Stomach (tissue), 9 donors: ENCODE measurements around the gene NKIRAS2. TPM values are rescaled to one million over a fixed set of nuclear protein-coding genes. Genes with fewer than 3 reads are reported as not detected.

Experiments used
- DNase-seq, 2 donors: peaks; one replicate each; pipeline versions ENCODE4 v3.0.0 to v3.0.0-alpha.2; 2013 to 2019
- H3K27ac ChIP-seq, 5 donors: fragments of 200-600 bp in 4 of 5; sonication (generic) in 4 of 5; one replicate each; pipeline ENCODE4 v1.5.1; 2013 to 2019; ENCODE audit warnings: mild to moderate bottlenecking in 1 of 5, moderate library complexity in 1 of 5
- H3K27me3 ChIP-seq, 3 donors: fragments of 200-600 bp; sonication (generic); one replicate each; pipeline ENCODE4 v1.5.1; 2017 to 2019; ENCODE audit warnings: mixed run types in 1 of 3
- H3K36me3 ChIP-seq, 4 donors: fragments of 200-600 bp; sonication (generic); 1 replicate in 3 of 4; 2 replicates in 1 of 4; pipeline ENCODE4 v1.5.1; 2016 to 2019
- H3K4me1 ChIP-seq, 4 donors: fragments of 200-600 bp; sonication (generic); one replicate each; pipeline ENCODE4 v1.5.1; 2016 to 2019
- H3K4me3 ChIP-seq, 4 donors: fragments of 200-600 bp; sonication (generic) in 3 of 4; one replicate each; pipeline ENCODE4 v1.5.1; 2016 to 2019; ENCODE audit warnings: mild to moderate bottlenecking in 1 of 4
- H3K9me3 ChIP-seq, 4 donors: fragments of 200-600 bp; sonication (generic); one replicate each; pipeline ENCODE4 v1.5.1; 2016 to 2019
- EP300 ChIP-seq: sonication (generic); formaldehyde crosslinking; IDR thresholded peaks from one replicate; pipeline ENCODE4 v1.6.1; 2017; ENCODE audit warnings: antibody characterized with exemption
- POLR2A ChIP-seq, 4 donors: fragments of 450-650 bp; IDR thresholded peaks; one replicate each; pipeline ENCODE4 v1.6.1; 2016; ENCODE audit warnings: antibody characterized with exemption in 4 of 4, control low read depth in 2 of 4, mild to moderate bottlenecking in 1 of 4, moderate library complexity in 1 of 4
- POLR2AphosphoS5 ChIP-seq, 3 donors: sonication (generic); formaldehyde crosslinking; IDR thresholded peaks; one replicate each; pipeline ENCODE4 v1.6.1; 2016; ENCODE audit warnings: antibody characterized with exemption in 3 of 3
- WGBS, 5 donors: extraction: QIAGEN DNeasy Blood & Tissue Kit in 3 of 5; methylation state at CpG; one replicate each; pipeline versions ENCODE4 v1.1.5 to v1.1.7; 2013 to 2018; 5-methylcytosine and 5-hydroxymethylcytosine counted together
- intact Hi-C: fragments of 100-400 bp; cut with DNase I; formaldehyde crosslinking; loops from one replicate; pipeline ENCODE4 v1.15.1; 2023; ENCODE audit warnings: low total_unique reads
- polyA plus RNA-seq, 3 donors: library from polyadenylated mRNA; stranded (reverse); fragments of 200-250 nt; gene quantifications; one replicate each; pipeline ENCODE4 v1.2.3, GENCODE V29; 2013
- total RNA-seq, 5 donors: library from RNA; depleted of rRNA; stranded (reverse); fragments of >200 nt; gene quantifications; one replicate each; pipeline versions ENCODE4 v1.1.0 to v1.2.3, GENCODE V29; 2014 to 2016
- TF ChIP-seq, protein P1 (sequence below), 7 experiments: fragments of 450-650 bp in 4 of 7; fragments of 200-600 bp in 3 of 7; sonication (generic) in 3 of 7; IDR thresholded peaks; one replicate each; pipeline ENCODE4 v1.5.1; 2016 to 2019; ENCODE audit warnings: antibody characterized with exemption in 7 of 7, control low read depth in 2 of 7, mild to moderate bottlenecking in 1 of 7
- donor health status: healthy with polysubstance abuse.
- donor health status: Bipolar disorder and iron deficiency.
- donor health status: healthy.

NKIRAS2 gene
- total and polyA plus RNA-seq, 8 donors: 7.5 to 28.5 (median 20.8) TPM

DNA sequence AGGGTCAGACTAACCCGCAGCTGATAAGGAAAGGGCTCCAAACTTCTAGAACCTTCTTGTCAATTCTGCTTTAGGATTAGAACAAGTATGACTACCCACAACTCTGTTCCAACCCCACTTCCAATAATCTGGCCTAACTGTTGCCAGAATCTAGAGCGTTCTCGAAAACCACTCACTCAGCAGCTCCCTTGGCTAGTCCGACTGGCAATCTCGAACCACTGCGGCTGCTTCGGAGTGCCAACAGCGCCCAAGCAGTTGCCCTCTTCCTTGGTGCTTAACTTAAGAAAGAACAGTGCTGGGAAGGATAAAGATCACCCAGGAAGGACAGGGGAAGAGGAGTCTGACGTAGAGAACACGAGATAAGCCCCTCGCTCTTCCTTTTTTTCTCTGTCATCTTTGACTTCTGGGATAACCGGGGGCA is 3.5 kb upstream of the NKIRAS2 start:
- intact Hi-C loops: no loop called here

DNA sequence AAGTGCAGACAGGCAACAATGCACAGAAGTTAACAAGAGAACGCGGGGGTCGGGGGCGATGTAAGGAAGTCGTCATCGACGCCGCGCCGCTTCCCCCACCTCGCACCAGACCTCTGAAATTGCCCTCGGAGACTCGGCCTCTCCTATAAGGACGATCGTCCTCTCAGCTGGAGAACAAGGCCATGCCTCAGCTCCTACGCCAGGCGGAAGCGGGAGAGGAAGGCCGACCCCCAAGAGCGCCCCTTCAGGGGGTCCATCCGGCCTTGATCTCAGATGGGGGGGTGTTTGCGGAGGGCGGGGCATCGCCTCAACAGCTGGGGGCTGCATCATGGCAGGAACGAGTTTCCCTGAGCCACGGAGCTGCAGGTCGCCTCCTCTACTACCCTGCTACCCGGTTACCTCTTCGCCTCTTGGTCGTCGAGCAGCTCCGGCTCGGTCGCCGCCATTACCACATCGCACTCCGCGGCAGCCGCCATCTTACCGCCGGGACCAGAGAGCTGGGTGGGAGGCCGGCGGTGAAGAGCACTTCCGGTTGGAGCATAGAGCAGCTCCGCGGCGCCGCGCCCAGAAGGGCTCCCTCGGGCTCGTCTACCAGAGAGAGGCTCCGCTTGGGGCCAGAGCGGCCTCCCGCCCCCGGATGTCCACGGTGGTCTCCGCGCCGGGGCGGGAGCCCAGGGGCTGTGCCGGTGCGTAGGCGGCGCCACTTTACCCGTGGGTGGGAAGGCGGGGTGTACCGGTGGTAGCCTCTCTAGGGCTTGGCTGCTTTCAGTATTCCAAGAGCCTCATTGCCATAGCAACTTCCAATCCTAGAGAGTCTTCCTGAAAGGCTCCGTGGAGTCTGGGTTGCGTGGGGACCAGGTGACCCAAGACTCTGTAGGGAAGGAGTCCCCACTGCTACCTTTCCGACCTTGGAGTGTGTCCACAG is 2.7 kb upstream of the NKIRAS2 start, which contains the start of gene DNAJC7:
Gene DNAJC7 (minus strand): TSS at position 499 of the 925 bp plus-strand sequence. CDS start 23 bp downstream, at position 476.
- intact Hi-C loops: no loop called here
- Histone ChIP-seq H3K27ac (peak within 1 kb of the TSS; percentile 87 to 95 (median 93)), H3K4me3 (peak within 1 kb of the TSS; percentile 81 to 95 (median 88)), H3K9me3 (no peaks in the 10 kb centered on the region), H3K27me3 (no peaks in the 10 kb centered on the region), H3K36me3 (peaks cover 3 to 8% (median 7%) of the 10 kb centered on the region in 4 donors), H3K4me1 (peaks cover 43 to 77% (median 69%) of the 10 kb centered on the region in 4 donors)
- DNase-seq: peak; percentile 93 to 98
- TF ChIP-seq POLR2AphosphoS5 (IDR thresholded peaks at IDR 0.05): peak; percentile 59 to 89 (median 76)
- TF ChIP-seq, protein P1, sequence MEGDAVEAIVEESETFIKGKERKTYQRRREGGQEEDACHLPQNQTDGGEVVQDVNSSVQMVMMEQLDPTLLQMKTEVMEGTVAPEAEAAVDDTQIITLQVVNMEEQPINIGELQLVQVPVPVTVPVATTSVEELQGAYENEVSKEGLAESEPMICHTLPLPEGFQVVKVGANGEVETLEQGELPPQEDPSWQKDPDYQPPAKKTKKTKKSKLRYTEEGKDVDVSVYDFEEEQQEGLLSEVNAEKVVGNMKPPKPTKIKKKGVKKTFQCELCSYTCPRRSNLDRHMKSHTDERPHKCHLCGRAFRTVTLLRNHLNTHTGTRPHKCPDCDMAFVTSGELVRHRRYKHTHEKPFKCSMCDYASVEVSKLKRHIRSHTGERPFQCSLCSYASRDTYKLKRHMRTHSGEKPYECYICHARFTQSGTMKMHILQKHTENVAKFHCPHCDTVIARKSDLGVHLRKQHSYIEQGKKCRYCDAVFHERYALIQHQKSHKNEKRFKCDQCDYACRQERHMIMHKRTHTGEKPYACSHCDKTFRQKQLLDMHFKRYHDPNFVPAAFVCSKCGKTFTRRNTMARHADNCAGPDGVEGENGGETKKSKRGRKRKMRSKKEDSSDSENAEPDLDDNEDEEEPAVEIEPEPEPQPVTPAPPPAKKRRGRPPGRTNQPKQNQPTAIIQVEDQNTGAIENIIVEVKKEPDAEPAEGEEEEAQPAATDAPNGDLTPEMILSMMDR (IDR thresholded peaks at IDR 0.05): peak in 1 of 7 experiments; percentile 30
- TF ChIP-seq POLR2A (IDR thresholded peaks at IDR 0.05): no peak
- TF ChIP-seq EP300: no peak
- WGBS, 5 donors: 0 to 1% (median 0%) methylated on average over 37 to 70 of the region's 70 CpGs

More for the DNA sequence above, 3.5 kb upstream of the NKIRAS2 start:
- Histone ChIP-seq H3K4me3 (peak overlapping the region; percentile 81 to 95 (median 88)), H3K27ac (peak overlapping the region; percentile 87 to 95 (median 93)), H3K4me1 (peaks cover 42 to 81% (median 69%) of the 10 kb centered on the region in 4 donors), H3K36me3 (no peaks in the 10 kb centered on the region), H3K27me3 (no peaks in the 10 kb centered on the region), H3K9me3 (no peaks in the 10 kb centered on the region)
- TF ChIP-seq POLR2AphosphoS5 (IDR thresholded peaks at IDR 0.05): no peak
- TF ChIP-seq POLR2A (IDR thresholded peaks at IDR 0.05): no peak
- TF ChIP-seq, protein P1 (IDR thresholded peaks at IDR 0.05): no peak
- TF ChIP-seq EP300: no peak
- whole genome bisulfite sequencing, 5 donors: 2 to 5% (median 3%) methylated on average over 12 of the region's 12 CpGs
- peak in 1 of 2 donors; percentile 51 for DNase-seq

DNA sequence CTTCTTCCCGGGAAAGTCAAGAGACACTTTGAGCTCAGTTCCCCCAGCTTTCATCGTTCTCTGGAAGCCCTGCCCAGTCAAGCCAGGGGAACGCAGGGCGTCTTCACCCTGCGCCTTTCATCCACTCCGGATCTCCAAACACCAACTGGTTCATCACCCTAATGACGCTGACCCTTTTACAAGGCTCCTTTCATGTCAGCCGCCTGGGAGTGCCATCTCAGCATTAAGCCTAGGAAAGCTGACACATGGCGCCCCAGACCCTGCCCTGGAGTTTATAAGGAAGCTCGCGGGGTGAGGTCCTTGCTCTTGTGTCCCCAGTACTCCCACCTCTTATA is 2.1 kb upstream of the NKIRAS2 start:
- Histone ChIP-seq H3K27ac (peak overlapping the region; percentile 87 to 95 (median 93)), H3K4me3 (peak overlapping the region; percentile 81 to 95 (median 88)), H3K4me1 (peaks cover 41 to 70% (median 68%) of the 10 kb centered on the region in 4 donors), H3K27me3 (no peaks in the 10 kb centered on the region), H3K9me3 (no peaks in the 10 kb centered on the region), H3K36me3 (peaks cover 9 to 14% (median 13%) of the 10 kb centered on the region in 4 donors)
- intact Hi-C loops: no loop called here
- no peak for DNase-seq
- TF ChIP-seq EP300 (no peak), POLR2AphosphoS5 (IDR thresholded peaks at IDR 0.05) (no peak), POLR2A (IDR thresholded peaks at IDR 0.05) (no peak)
- TF ChIP-seq, protein P1 (IDR thresholded peaks at IDR 0.05): no peak
- 2 to 11% (median 6%) methylated on average over 9 to 11 of the region's 11 CpGs for WGBS, 5 donors

DNA sequence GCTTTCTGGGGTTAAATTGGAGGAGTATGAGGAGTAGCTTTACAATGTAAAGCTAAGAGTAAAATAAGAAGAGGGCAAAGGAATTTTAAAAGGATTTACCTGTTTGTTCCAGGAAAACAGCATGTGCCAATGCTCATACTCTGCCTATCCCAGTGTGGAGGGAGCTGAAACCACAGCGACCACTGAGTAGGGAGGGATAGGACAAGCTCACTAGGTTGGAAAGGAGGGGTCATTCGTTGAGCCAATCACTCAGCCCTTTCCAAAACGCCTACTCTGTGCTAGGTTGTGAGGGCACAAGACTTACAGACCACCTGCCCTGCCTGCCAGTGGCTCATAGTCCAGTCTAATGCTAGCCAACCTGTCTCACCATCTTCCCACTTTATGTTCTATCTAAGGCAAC is 1.6 kb upstream of the NKIRAS2 start:
- no peak for DNase-seq
- H3K27ac ChIP-seq: peak overlapping the region in 4 of 5 donors; percentile 91 to 95 (median 94)
- TF ChIP-seq EP300 (no peak), POLR2A (IDR thresholded peaks at IDR 0.05) (no peak), POLR2AphosphoS5 (IDR thresholded peaks at IDR 0.05) (no peak)
- TF ChIP-seq, protein P1 (IDR thresholded peaks at IDR 0.05): no peak
- H3K4me3 ChIP-seq: peak overlapping the region in 3 of 4 donors; percentile 86 to 95 (median 91)
- intact Hi-C loops: no loop called here
- H3K4me1 ChIP-seq: peaks cover 41 to 70% (median 63%) of the 10 kb centered on the region in 4 donors
- WGBS, 5 donors: 23 to 54% (median 35%) methylated on average over 3 of the region's 3 CpGs
- H3K9me3 ChIP-seq: no peaks in the 10 kb centered on the region
- peaks cover 14 to 19% (median 18%) of the 10 kb centered on the region in 4 donors for H3K36me3 ChIP-seq
- H3K27me3 ChIP-seq: no peaks in the 10 kb centered on the region
